Mucosa of rectum (tissue), 2 donors: ENCODE measurements around the gene NCBP1.

Experiments used
- H3K27ac ChIP-seq, 2 donors: one replicate each; pipeline ENCODE4 v1.7.0; 2013; ENCODE audit warnings: inconsistent platforms in 2 of 2, low read depth in 2 of 2, low read length in 2 of 2
- H3K27me3 ChIP-seq, 2 donors: one replicate each; pipeline ENCODE4 v1.7.0; 2013; ENCODE audit warnings: low read length in 2 of 2; ENCODE audit not compliant: control insufficient read depth in 2 of 2, insufficient read depth in 2 of 2
- H3K36me3 ChIP-seq, 2 donors: one replicate each; pipeline ENCODE4 v1.7.0; 2013; ENCODE audit warnings: low read length in 2 of 2; ENCODE audit not compliant: control insufficient read depth in 2 of 2, insufficient read depth in 2 of 2
- H3K4me1 ChIP-seq, 2 donors: one replicate each; pipeline ENCODE4 v1.7.0; 2013; ENCODE audit warnings: low read length in 2 of 2, mild to moderate bottlenecking in 1 of 2; ENCODE audit not compliant: control insufficient read depth in 2 of 2, insufficient read depth in 2 of 2
- H3K4me3 ChIP-seq, 2 donors: one replicate each; pipeline ENCODE4 v1.7.0; 2013; ENCODE audit warnings: low read length in 2 of 2
- H3K9ac ChIP-seq, 2 donors: one replicate each; pipeline ENCODE4 v1.7.0; 2013; ENCODE audit warnings: low read length in 2 of 2, low read depth in 1 of 2, mild to moderate bottlenecking in 1 of 2
- H3K9me3 ChIP-seq, 2 donors: one replicate each; pipeline ENCODE4 v1.7.0; 2013; ENCODE audit warnings: low read length in 2 of 2; ENCODE audit not compliant: control insufficient read depth in 2 of 2
- donor health status: healthy.
- donor health status: Normal muscosa, but diverticular disease.

The NCBP1 gene

GRCh38 chr9:97704851-97705250 lies 71.2 kb downstream of the NCBP1 start:
- peaks cover 0 to 3% of the 10 kb centered on the region in 2 donors for H3K27me3 ChIP-seq
- H3K27ac ChIP-seq = no peak overlapping the region
- H3K9me3 ChIP-seq = no peaks in the 10 kb centered on the region
- no peaks in the 10 kb centered on the region for H3K4me1 ChIP-seq
- H3K9ac ChIP-seq = no peak overlapping the region
- H3K4me3 ChIP-seq = no peak overlapping the region
- no peaks in the 10 kb centered on the region for H3K36me3 ChIP-seq

DNA sequence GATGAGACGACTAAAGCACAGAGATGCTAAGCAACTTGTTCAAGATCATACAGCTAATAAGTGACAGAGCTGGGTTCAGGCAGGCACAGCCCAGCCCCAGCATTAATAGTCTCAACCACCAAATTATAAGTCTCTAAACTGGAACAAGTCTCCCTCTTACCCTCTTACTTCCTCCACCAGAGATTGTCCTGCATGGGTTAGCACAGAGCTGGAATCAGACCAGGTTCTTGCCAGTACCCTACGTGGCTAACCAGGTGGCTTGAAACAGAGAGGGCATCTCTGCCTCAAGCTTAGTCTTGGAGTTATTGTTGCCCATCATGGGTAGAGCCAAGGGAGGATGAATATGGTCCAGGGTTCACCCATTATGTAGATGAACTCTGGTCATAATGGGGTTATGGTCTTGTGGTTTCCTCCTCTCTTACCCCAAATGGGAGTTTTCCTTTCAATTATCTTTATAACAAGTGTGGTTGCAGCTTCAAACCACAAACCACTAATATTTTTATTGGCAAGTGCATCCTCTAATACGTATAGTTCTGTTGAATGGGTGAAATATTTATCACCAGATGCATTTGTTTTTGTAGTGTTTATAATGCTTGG lies 71.8 kb downstream of the NCBP1 start:
- peaks cover 0 to 3% of the 10 kb centered on the region in 2 donors for H3K27me3 ChIP-seq
- no peaks in the 10 kb centered on the region for H3K4me1 ChIP-seq
- no peak overlapping the region for H3K27ac ChIP-seq
- no peaks in the 10 kb centered on the region for H3K9me3 ChIP-seq
- H3K36me3 ChIP-seq = no peaks in the 10 kb centered on the region
- no peak overlapping the region for H3K4me3 ChIP-seq
- H3K9ac ChIP-seq = no peak overlapping the region

DNA sequence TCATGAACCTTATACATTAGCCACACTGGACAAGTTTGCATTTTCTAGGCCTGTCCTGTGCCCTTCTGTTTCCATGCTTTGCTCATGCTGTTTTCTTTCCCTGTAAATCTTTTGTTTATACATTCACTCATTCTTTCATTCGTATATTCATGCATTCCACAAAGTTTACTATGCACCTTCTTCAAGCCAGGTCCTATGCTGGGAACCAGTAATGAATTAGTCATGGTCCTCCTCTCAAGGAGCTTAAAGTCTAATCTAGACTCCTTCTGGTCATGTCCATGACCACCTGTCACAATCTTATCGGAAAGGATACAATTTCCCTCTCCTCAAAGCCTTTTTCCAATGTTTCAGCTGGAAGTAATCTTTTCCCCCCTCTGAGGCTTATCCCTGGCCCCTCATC lies 72.6 kb downstream of the NCBP1 start:
- no peak overlapping the region for H3K9ac ChIP-seq
- no peaks in the 10 kb centered on the region for H3K9me3 ChIP-seq
- H3K27me3 ChIP-seq = peaks cover 6 to 8% of the 10 kb centered on the region in 2 donors
- no peak overlapping the region for H3K27ac ChIP-seq
- no peaks in the 10 kb centered on the region for H3K4me1 ChIP-seq
- no peaks in the 10 kb centered on the region for H3K36me3 ChIP-seq
- no peak overlapping the region for H3K4me3 ChIP-seq

DNA sequence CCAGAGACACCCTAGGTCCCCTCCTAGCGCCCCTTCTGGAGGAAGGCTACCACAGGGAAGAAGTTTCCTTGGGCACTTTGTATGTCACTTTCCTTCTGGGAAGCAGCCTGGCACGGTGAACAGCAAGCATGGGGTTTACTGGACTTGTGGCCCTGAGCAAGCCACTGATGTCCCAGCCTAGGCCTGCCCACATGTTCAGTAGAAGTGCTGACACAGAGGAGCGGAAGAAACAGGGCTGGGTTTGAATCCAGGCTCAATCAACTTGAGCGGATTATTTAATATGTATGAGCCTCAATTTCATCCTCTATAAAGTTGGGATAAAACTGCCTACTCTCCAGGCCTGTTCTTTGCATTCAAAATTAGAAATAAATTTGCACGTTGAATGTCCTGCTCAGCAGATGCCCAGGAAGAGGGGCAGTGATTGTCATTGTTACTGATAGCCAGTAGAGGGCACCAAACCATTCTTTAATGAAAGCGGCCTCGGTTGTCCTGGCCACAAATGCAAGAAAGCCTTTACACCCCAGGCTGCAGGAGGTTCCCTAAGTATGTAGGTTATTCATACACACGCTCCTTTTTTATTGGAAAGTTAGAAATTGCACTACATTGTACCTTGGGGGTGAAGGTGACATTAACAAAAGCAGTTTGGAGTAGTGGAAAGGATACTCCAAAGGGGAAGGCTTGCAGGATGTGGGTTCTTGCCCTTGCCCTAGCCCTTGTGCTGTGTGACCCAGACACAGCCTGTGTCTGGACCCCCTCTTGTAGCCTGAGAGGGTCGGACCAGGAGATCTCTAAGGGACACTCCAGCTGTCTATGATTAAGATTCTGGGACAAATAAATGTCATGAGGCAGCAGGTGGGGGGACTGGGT lies 77.0 kb downstream of the NCBP1 start:
- no peaks in the 10 kb centered on the region for H3K9me3 ChIP-seq
- H3K27ac ChIP-seq = no peak overlapping the region
- peaks cover 8% of the 10 kb centered on the region in 2 donors for H3K27me3 ChIP-seq
- peaks cover 0 to 2% of the 10 kb centered on the region in 2 donors for H3K4me1 ChIP-seq
- no peaks in the 10 kb centered on the region for H3K36me3 ChIP-seq
- no peak overlapping the region for H3K4me3 ChIP-seq
- H3K9ac ChIP-seq = no peak overlapping the region

- Histone ChIP-seq H3K27ac (no peak overlapping the region), H3K36me3 (no peaks in the 10 kb centered on the region), H3K4me1 (peaks cover 0 to 2% of the 10 kb centered on the region in 2 donors), H3K27me3 (peaks cover 8% of the 10 kb centered on the region in 2 donors), H3K4me3 (no peak overlapping the region), H3K9me3 (no peaks in the 10 kb centered on the region), H3K9ac (no peak overlapping the region)
Measured at GRCh38 chr9:97711223-97711626, 77.6 kb downstream of the NCBP1 start.

DNA sequence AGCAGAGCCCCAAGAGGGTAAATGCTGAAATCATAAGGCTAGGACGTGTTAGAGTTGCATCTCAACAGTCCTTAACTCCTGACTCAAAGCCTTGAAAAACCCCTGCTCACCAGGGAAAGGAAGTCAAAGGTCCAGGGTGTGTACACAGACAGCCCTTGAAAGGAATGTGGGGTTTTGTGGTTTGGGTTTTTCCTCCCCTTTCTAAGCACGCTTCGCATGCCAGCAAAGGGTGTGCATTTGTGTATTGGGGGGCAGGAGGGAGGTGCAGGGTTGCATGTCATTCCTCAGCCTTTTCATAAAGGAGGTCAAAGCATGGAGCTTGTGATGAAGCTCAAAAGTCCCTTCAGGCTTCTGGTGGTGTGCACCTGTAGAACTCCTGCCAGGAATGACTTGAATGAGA lies 80.8 kb downstream of the NCBP1 start:
- H3K4me3 ChIP-seq = no peak overlapping the region
- no peak overlapping the region for H3K9ac ChIP-seq
- no peaks in the 10 kb centered on the region for H3K36me3 ChIP-seq
- no peak overlapping the region for H3K27ac ChIP-seq
- peaks cover 0 to 2% of the 10 kb centered on the region in 2 donors for H3K4me1 ChIP-seq
- H3K9me3 ChIP-seq = no peaks in the 10 kb centered on the region
- peaks cover 5 to 8% of the 10 kb centered on the region in 2 donors for H3K27me3 ChIP-seq

- H3K27me3 ChIP-seq = no peaks in the 10 kb centered on the region
- H3K4me1 ChIP-seq = peaks cover 0 to 2% of the 10 kb centered on the region in 2 donors
- no peak overlapping the region for H3K9ac ChIP-seq
- H3K9me3 ChIP-seq = peaks cover 0 to 3% of the 10 kb centered on the region in 2 donors
- H3K4me3 ChIP-seq = no peak overlapping the region
- no peaks in the 10 kb centered on the region for H3K36me3 ChIP-seq
- H3K27ac ChIP-seq = no peak overlapping the region
Measured at GRCh38 chr9:97717866-97718265, 84.2 kb downstream of the NCBP1 start.

DNA sequence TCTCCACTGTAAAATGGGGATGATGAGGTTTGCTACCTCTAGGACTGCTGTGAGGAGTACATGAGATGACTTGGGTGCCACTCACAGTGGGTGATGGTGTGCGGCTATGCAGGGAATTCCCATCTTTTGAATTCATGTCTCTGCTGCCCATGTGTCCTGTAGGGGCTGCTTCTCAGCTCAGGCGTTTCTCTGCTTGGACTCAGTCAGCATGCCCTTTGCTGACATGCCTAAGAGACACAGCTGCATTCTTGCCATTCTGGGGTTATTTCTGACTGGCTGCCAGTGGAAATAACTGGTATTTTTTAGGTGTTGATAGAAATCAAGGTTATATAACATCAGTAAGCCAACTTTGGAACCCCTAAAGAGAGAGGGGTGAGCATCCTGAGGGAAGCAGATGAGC lies 87.8 kb downstream of the NCBP1 start:
- no peaks in the 10 kb centered on the region for H3K36me3 ChIP-seq
- H3K27me3 ChIP-seq = no peaks in the 10 kb centered on the region
- no peaks in the 10 kb centered on the region for H3K4me1 ChIP-seq
- H3K9ac ChIP-seq = no peak overlapping the region
- H3K9me3 ChIP-seq = peaks cover 0 to 3% of the 10 kb centered on the region in 2 donors
- H3K27ac ChIP-seq = no peak overlapping the region
- H3K4me3 ChIP-seq = no peak overlapping the region

GRCh38 chr9:97722331-97722730 lies 88.7 kb downstream of the NCBP1 start:
- H3K4me3 ChIP-seq = no peak overlapping the region
- peaks cover 0 to 3% of the 10 kb centered on the region in 2 donors for H3K9me3 ChIP-seq
- no peak overlapping the region for H3K27ac ChIP-seq
- no peaks in the 10 kb centered on the region for H3K4me1 ChIP-seq
- H3K27me3 ChIP-seq = no peaks in the 10 kb centered on the region
- H3K9ac ChIP-seq = no peak overlapping the region
- no peaks in the 10 kb centered on the region for H3K36me3 ChIP-seq
